Measurements from ENCODE around the gene SORL1.

The SORL1 gene

GRCh38 chr11:121589946-121590537 lies 137.9 kb downstream of the SORL1 start:
- DNase-seq, result no peak

- no peak for DNase-seq
Observed at GRCh38 chr11:121590772-121591404, 138.8 kb downstream of the SORL1 start.

- peak; percentile 25 to 83 (median 56) for DNase-seq
Observed at GRCh38 chr11:121591405-121592033, 139.4 kb downstream of the SORL1 start.

- no peak for DNase-seq
Observed at GRCh38 chr11:121592708-121593107, 140.6 kb downstream of the SORL1 start.

GRCh38 chr11:121595717-121596161 lies 143.6 kb downstream of the SORL1 start:
- no peak for DNase-seq

- DNase-seq, result no peak
Observed at GRCh38 chr11:121596195-121597155, 144.4 kb downstream of the SORL1 start.

GRCh38 chr11:121603316-121603715 lies 151.2 kb downstream of the SORL1 start:
- no peak for DNase-seq

- DNase-seq, result no peak
Observed at GRCh38 chr11:121604152-121604551, 152.0 kb downstream of the SORL1 start.

GRCh38 chr11:121606354-121606753 lies 154.2 kb downstream of the SORL1 start:
- no peak for DNase-seq

GRCh38 chr11:121607341-121607740 lies 155.2 kb downstream of the SORL1 start:
- DNase-seq, result no peak

GRCh38 chr11:121608545-121609098 lies 156.5 kb downstream of the SORL1 start:
- no peak for DNase-seq

GRCh38 chr11:121610706-121611105 lies 158.6 kb downstream of the SORL1 start:
- no peak for DNase-seq

- no peak for DNase-seq
Observed at GRCh38 chr11:121611242-121611641, 159.1 kb downstream of the SORL1 start.

GRCh38 chr11:121613724-121614123 lies 161.6 kb downstream of the SORL1 start:
- no peak for DNase-seq

GRCh38 chr11:121614636-121615240 lies 162.6 kb downstream of the SORL1 start:
- DNase-seq, result no peak

- no peak for DNase-seq
Observed at GRCh38 chr11:121615501-121615900, 163.4 kb downstream of the SORL1 start.

GRCh38 chr11:121618516-121618915 lies 166.4 kb downstream of the SORL1 start:
- DNase-seq, result no peak

GRCh38 chr11:121625777-121626506 lies 173.8 kb downstream of the SORL1 start:
- DNase-seq, result no peak

GRCh38 chr11:121626507-121626875 lies 174.4 kb downstream of the SORL1 start:
- no peak for DNase-seq

GRCh38 chr11:121626980-121627379 lies 174.9 kb downstream of the SORL1 start:
- no peak for DNase-seq

- no peak for DNase-seq
Observed at GRCh38 chr11:121630041-121630440, 177.9 kb downstream of the SORL1 start.

- no peak for DNase-seq
Observed at GRCh38 chr11:121631456-121631855, 179.3 kb downstream of the SORL1 start.
